Sigmoid colon (tissue), 7 donors: ENCODE measurements around the gene STXBP3. TPM values are rescaled to one million over a fixed set of nuclear protein-coding genes. Genes with fewer than 3 reads are reported as not detected.

Experiments
- DNase-seq: peaks from one replicate; pipeline ENCODE4 v3.0.0-alpha.2; 2019
- H3K27ac ChIP-seq, 4 donors: fragments of 200-600 bp; sonication (generic); one replicate each; pipeline ENCODE4 v1.5.1; 2016 to 2019; ENCODE audit warnings: mild to moderate bottlenecking in 1 of 4
- H3K27me3 ChIP-seq, 3 donors: fragments of 200-600 bp; sonication (generic); one replicate each; pipeline ENCODE4 v1.5.1; 2019; ENCODE audit warnings: mild to moderate bottlenecking in 1 of 3
- H3K36me3 ChIP-seq, 4 donors: fragments of 200-600 bp; sonication (generic); one replicate each; pipeline ENCODE4 v1.5.1; 2016 to 2019
- H3K4me1 ChIP-seq, 4 donors: fragments of 200-600 bp; sonication (generic); one replicate each; pipeline ENCODE4 v1.5.1; 2017 to 2019
- H3K4me3 ChIP-seq, 4 donors: fragments of 200-600 bp; sonication (generic); one replicate each; pipeline ENCODE4 v1.5.1; 2017 to 2019; ENCODE audit warnings: mild to moderate bottlenecking in 2 of 4, moderate library complexity in 1 of 4
- H3K9me3 ChIP-seq, 4 donors: fragments of 200-600 bp in 3 of 4; sonication (generic) in 3 of 4; one replicate each; pipeline versions ENCODE4 v1.5.1 to v1.6.1; 2013 to 2019
- CTCF ChIP-seq, 4 experiments: fragments of 450-650 bp in 3 of 4; fragments of 200-600 bp in 1 of 4; IDR thresholded peaks; one replicate each; pipeline ENCODE4 v1.5.1; 2016 to 2019; ENCODE audit warnings: antibody characterized with exemption in 4 of 4, mild to moderate bottlenecking in 3 of 4, moderate library complexity in 2 of 4
- EP300 ChIP-seq, 4 donors: sonication (generic); formaldehyde crosslinking; IDR thresholded peaks; one replicate each; pipeline ENCODE4 v1.6.1; 2017; ENCODE audit warnings: antibody characterized with exemption in 4 of 4
- POLR2A ChIP-seq, 2 donors: fragments of 450-650 bp; IDR thresholded peaks; one replicate each; pipeline ENCODE4 v1.6.1; 2016; ENCODE audit warnings: antibody characterized with exemption in 2 of 2, mild to moderate bottlenecking in 2 of 2, moderate library complexity in 2 of 2
- POLR2AphosphoS5 ChIP-seq, 4 donors: sonication (generic); formaldehyde crosslinking; IDR thresholded peaks; one replicate each; pipeline ENCODE4 v1.6.1; 2017; ENCODE audit warnings: antibody characterized with exemption in 4 of 4
- WGBS, 2 donors: extraction: QIAGEN DNeasy Blood & Tissue Kit; methylation state at CpG; one replicate each; pipeline ENCODE4 v1.1.7; 2013; 5-methylcytosine and 5-hydroxymethylcytosine counted together
- intact Hi-C: fragments of 100-400 bp; cut with DNase I; formaldehyde crosslinking; loops from one replicate; pipeline ENCODE4 v1.15.1; 2023
- polyA plus RNA-seq, 3 donors: library from polyadenylated mRNA; stranded (reverse); fragments of 200-250 nt; gene quantifications; one replicate each; pipeline ENCODE4 v1.2.3, GENCODE V29; 2013
- total RNA-seq, 4 donors: library from RNA; depleted of rRNA; stranded (reverse); fragments of >200 nt; gene quantifications; one replicate each; pipeline ENCODE4 v1.1.0, GENCODE V29; 2016
- donor health status: healthy with polysubstance abuse.
- donor health status: Bipolar disorder and iron deficiency.
- donor health status: healthy.

STXBP3 gene
- total and polyA plus RNA-seq, 7 donors = 30.3 to 105 (median 60.1) TPM

- peak; percentile 93 for DNase-seq
- TF ChIP-seq POLR2AphosphoS5 (IDR thresholded peaks at IDR 0.05) (peak; percentile 6 to 22 (median 8)), POLR2A (IDR thresholded peaks at IDR 0.05) (no peak), EP300 (IDR thresholded peaks at IDR 0.05) (no peak), CTCF (IDR thresholded peaks at IDR 0.05) (peak; percentile 62 to 86 (median 76))
- H3K4me1 ChIP-seq = peaks cover 0 to 46% (median 40%) of the 10 kb centered on the region in 4 donors
- H3K27ac ChIP-seq = peak overlapping the region; percentile 78 to 89 (median 84)
- H3K9me3 ChIP-seq = no peaks in the 10 kb centered on the region
- no peaks in the 10 kb centered on the region for H3K36me3 ChIP-seq
- H3K27me3 ChIP-seq = no peaks in the 10 kb centered on the region
- 24 to 38% methylated on average over 12 of the region's 12 CpGs for WGBS, 2 donors
- no peak overlapping the region for H3K4me3 ChIP-seq
- intact Hi-C loops = loop anchor here (1.0 to 5.0 kb wide), 2 partner anchors 70 to 134 kb away; partner anchors contain the start of gene CLCC1
Measured at GRCh38 chr1:108828074-108828961, 81.8 kb downstream of the STXBP3 start.

GRCh38 chr1:108829498-108829916 lies 83.0 kb downstream of the STXBP3 start:
- no peak for DNase-seq
- TF ChIP-seq POLR2A (IDR thresholded peaks at IDR 0.05) (no peak), CTCF (IDR thresholded peaks at IDR 0.05) (no peak), POLR2AphosphoS5 (IDR thresholded peaks at IDR 0.05) (no peak), EP300 (IDR thresholded peaks at IDR 0.05) (no peak)
- H3K4me3 ChIP-seq = no peak overlapping the region
- no peaks in the 10 kb centered on the region for H3K36me3 ChIP-seq
- peaks cover 0 to 46% (median 40%) of the 10 kb centered on the region in 4 donors for H3K4me1 ChIP-seq
- intact Hi-C loops = loop anchor here (5.0 kb wide), 1 partner anchor 133 kb away; the partner anchor contains the start of gene CLCC1
- H3K27me3 ChIP-seq = no peaks in the 10 kb centered on the region
- no peaks in the 10 kb centered on the region for H3K9me3 ChIP-seq
- 42 to 79% methylated on average over 6 of the region's 6 CpGs for WGBS, 2 donors
- peak overlapping the region; percentile 78 to 89 (median 84) for H3K27ac ChIP-seq

- intact Hi-C loops = loop anchor here (5.0 kb wide), 1 partner anchor 47 kb away; the partner anchor contains the start of gene GPSM2
- Histone ChIP-seq H3K36me3 (no peaks in the 10 kb centered on the region), H3K27ac (peak overlapping the region; percentile 78 to 89 (median 84)), H3K4me3 (peak overlapping the region in 3 of 4 donors; percentile 24 to 34 (median 30)), H3K27me3 (no peaks in the 10 kb centered on the region), H3K4me1 (peaks cover 0 to 46% (median 40%) of the 10 kb centered on the region in 4 donors), H3K9me3 (no peaks in the 10 kb centered on the region)
- peak; percentile 93 for DNase-seq
- WGBS, 2 donors = 75 to 85% methylated on average over 20 of the region's 20 CpGs
- TF ChIP-seq POLR2AphosphoS5 (IDR thresholded peaks at IDR 0.05) = peak; percentile 49 to 76 (median 72)
- TF ChIP-seq CTCF (IDR thresholded peaks at IDR 0.05) = no peak
- TF ChIP-seq EP300 (IDR thresholded peaks at IDR 0.05) = no peak
- TF ChIP-seq POLR2A (IDR thresholded peaks at IDR 0.05) = no peak
Measured at GRCh38 chr1:108830119-108831008, 83.9 kb downstream of the STXBP3 start.

GRCh38 chr1:108831225-108831624 lies 84.8 kb downstream of the STXBP3 start:
- no peaks in the 10 kb centered on the region for H3K27me3 ChIP-seq
- H3K9me3 ChIP-seq = no peaks in the 10 kb centered on the region
- H3K27ac ChIP-seq = peak overlapping the region; percentile 78 to 89 (median 84)
- peak in 2 of 4 donors; percentile 10 to 50 for TF ChIP-seq POLR2AphosphoS5 (IDR thresholded peaks at IDR 0.05)
- no peak for TF ChIP-seq EP300 (IDR thresholded peaks at IDR 0.05)
- no peaks in the 10 kb centered on the region for H3K36me3 ChIP-seq
- H3K4me1 ChIP-seq = peaks cover 0 to 46% (median 40%) of the 10 kb centered on the region in 4 donors
- DNase-seq = no peak
- intact Hi-C loops = loop anchor here (5.0 kb wide), 1 partner anchor 46 kb away; the partner anchor contains the start of gene GPSM2
- peak overlapping the region in 1 of 4 donors; percentile 30 for H3K4me3 ChIP-seq
- WGBS, 2 donors = 48 to 57% methylated on average over 2 of the region's 2 CpGs
